ENCODE results near the gene SMCHD1.
"Not testable (repeated sequence)": the region's sequence is repeated elsewhere in the genome, so short reads cannot be mapped to it uniquely, and the experiment has no call there.

The SMCHD1 gene

DNA sequence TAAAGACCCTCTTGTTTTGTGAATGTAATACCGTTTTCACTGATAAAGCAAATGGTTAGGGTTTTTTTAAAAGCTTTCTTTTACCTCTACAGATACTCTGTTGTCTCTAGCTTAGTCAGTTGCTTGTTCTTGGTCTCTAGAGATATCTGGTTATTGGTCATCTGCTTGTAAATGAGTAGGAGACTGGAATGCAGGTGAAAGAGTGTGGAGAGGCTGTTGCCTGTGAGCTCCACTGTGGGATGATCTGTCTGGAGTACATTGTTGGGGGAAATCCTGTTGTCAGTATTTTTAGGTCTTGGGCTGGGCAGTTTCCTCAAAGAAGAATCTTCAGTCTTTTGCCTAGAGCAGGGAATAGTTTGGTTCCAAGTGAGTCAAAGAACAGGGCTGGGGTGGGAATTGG, 67.7 kb downstream of the SMCHD1 start:
- no peak for DNase-seq

- no peak for DNase-seq
These were observed 74.2 kb downstream of the SMCHD1 start for GRCh38 chr18:2729757-2730156.

- no peak for DNase-seq
These were observed 81.3 kb downstream of the SMCHD1 start for GRCh38 chr18:2736823-2737222.

DNA sequence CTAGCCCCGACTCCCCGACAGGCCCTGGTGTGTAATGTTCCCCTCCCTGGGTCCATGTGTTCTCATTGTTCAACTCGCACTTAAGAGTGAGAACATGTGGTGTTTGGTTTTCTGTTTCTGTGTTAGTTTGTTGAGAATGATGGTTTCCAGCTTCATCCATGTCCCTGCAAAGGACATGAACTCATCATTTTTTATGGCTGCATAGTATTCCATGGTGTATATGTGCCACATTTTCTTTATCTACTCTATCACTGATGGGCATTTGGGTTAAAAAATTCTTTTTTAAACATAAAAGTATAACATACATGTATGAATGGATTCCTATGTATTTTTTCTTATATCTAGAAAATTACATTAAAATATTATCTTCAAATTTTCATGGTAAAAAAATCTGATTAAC, 84.6 kb downstream of the SMCHD1 start:
- not testable (repeated sequence) for DNase-seq

DNA sequence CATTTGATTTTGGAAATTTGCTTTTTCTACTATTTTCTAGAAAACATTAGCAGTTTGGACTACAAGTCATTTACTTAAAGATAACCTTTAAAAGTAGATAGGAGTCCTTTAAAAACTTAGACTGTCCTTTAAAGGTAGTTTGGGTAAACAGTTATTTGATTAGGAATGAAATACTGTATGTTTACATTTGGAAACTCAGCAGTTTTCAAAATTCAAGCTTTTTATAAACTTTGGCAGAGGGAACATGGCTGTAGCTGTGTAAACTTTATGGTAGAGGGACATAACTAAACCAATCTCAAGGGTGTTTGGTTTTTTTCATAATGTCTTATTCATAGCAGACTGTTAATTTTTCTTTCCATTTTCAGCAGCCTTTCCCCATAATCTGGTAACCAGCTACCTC, 90.7 kb downstream of the SMCHD1 start:
- no peak for DNase-seq

- DNase-seq: no peak
These were observed 102.8 kb downstream of the SMCHD1 start for GRCh38 chr18:2758309-2758708.

GRCh38 chr18:2774669-2775068, 119.1 kb downstream of the SMCHD1 start:
- DNase-seq: no peak

DNA sequence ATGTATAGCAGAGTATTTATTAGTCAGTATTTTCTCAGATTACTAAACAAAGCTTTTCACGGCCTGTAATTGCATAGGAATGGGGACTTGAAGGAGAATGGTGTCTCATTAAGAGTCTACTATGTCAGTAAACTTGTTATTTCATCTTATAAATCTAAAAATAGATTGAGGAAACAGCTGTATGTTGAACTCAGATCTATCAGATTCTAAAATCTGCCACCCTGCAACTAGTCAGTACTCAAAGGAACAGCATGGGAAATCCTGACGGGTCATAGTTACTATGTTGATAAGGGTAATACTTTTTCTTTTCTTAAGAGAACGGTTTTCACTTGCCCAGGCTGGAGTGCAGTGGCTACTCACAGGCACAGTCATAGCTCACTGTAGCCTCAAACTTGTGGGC, 121.1 kb downstream of the SMCHD1 start:
- DNase-seq: no peak

DNA sequence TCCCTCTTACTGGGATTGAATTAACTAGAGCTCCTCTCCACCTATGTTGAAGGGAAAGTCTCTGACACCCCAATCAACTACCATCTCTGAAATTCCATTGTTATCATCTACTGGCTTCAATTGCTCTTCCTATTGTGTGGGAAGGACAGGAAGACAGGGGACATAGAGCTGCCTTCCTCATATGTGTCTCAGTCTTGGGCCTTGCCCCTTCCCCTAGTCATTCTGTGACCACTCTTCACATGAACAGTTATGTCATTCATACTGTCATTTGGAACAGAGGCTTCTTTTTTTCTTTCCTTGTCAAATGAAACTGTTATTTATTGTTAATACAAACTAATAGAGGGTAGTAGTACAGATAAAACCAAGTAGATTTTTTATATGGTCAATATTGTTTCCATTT, 121.7 kb downstream of the SMCHD1 start:
- DNase-seq: no peak

DNA sequence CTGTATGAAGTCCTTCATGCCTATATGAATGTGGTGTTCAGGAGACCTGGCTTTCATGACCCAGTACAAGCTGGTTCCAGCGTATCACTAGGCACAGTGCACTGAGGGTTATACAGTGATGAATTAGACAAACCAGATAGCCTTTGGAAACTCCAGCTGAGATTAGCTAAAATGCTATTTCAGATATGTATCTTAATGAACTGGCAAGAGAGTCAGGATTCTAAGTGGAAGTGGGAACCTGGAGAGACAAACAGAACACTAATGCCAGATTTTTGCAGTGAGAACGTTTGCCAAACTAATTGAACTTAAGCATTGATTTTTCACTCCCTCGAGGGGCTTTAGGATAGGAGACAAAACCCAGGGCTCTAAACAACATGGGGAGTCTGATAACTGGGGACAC, 125.2 kb downstream of the SMCHD1 start:
- DNase-seq: no peak

GRCh38 chr18:2787225-2787624, 131.7 kb downstream of the SMCHD1 start:
- no peak for DNase-seq

DNA sequence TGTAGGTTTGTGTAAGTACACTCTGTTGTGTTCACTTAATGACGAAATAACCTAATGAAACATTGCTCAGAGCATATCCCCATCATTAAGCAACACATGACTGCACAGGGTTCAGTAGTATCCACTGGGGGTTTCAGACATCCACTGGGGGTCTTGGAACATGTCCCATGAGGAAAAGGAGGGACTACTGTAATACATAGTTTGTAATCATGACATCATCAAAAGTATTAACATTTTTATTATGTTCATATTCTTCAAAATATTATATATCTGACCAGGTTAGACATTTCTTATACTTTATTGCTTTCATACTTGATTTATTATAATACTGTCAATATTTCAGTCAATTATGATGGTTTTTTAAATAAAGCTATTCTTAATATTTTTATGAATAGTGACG, 136.9 kb downstream of the SMCHD1 start:
- DNase-seq: no peak

GRCh38 chr18:2794159-2794558, 138.6 kb downstream of the SMCHD1 start:
- no peak for DNase-seq

DNA sequence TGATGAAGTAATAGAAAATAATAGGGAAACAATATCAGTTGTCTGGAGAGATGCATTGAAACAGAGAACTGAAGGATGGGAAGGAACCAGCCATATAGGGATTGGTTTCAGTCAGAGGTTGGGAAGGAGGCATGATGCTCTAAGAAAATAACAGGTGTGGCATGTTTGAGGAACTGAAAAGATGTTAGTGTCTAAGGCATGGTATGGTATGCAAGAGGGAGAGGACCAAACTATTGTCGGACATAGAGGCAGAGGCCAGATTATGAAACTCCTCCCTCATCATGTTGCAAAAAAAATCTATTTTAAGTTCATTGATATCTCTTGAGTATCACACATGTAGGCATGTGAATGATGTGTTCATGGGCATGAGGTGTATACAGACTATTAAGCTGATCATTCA, 142.4 kb downstream of the SMCHD1 start:
- no peak for DNase-seq

DNA sequence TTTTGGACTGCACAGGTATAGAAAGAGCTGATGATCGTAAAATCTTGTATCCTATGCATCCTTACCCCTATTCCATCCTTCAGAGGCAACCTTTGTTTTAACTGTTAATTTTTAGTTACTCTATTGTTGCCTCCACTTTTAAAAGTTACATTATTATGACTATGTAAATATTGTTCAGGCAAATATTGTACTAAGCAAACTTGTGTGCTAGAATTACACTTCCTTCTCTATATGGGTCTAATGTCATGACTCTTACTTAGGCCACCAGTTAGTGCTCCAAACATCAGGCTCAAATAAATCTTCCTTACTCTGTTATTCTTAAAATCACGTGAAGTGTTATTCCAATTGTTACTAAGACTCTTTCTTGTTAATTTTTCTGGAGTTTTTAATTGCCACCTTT, 143.8 kb downstream of the SMCHD1 start:
- no peak for DNase-seq

DNA sequence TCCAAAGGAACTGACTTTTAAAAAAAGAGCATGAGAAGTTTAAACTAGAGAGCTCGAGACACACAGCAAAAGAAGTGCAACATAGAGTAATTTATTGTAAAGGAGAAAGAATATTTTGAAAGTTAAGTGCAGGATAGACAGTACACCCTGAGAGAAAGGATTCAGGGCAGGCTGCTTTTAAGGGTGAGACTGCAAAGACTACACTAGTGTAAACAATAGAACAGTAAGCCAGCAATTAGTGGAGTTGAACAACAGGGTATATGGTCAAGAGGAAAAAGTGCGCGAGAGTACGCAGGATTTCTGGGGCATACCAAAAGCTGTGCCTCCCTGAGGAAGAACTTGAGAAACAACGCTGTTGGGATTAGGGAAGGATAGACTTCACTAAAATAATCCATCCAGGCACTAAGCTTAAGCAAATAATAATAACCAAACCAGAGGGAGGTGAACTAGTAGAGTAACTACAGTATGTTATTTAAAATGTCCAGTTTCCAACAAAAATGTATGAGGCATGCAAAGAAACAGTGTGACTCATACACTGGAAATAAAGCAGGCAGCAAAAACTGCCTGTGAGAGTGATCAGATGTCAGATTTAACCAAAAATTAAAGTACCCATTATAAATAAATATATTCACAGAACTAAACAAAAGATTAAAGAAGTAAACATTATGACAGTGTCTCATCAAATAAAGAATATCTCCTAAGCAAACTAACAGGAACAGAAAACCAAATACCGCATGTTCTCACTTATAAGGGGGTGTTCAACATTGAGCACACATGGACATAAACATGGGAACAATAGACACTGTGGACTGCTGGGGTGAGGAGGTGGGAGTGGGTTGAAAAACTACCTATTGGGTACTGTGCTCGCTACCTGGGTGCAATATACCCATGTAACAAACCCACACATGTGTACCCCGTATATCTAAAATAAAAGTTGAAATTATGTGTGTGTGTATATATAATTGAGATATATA, 150.7 kb downstream of the SMCHD1 start:
- no peak for DNase-seq

DNA sequence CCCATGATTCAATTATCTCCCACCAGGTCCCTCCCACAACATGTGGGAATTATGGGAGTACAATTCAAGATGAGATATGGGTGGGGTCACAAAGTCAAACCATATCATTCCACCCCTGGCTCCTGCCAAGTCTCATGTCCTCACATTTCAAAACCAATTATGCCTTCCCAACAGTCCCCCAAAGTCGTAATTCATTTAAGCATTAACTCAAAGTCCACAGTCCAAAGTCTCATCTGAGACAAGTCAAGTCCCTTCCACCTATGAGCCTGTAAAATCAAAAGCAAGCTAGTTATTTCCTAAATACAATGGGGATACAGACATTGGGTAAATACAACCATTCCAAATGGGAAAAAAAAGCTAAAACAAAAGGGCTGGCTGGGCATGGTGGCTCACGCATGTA, 153.1 kb downstream of the SMCHD1 start:
- not testable (repeated sequence) for DNase-seq

DNA sequence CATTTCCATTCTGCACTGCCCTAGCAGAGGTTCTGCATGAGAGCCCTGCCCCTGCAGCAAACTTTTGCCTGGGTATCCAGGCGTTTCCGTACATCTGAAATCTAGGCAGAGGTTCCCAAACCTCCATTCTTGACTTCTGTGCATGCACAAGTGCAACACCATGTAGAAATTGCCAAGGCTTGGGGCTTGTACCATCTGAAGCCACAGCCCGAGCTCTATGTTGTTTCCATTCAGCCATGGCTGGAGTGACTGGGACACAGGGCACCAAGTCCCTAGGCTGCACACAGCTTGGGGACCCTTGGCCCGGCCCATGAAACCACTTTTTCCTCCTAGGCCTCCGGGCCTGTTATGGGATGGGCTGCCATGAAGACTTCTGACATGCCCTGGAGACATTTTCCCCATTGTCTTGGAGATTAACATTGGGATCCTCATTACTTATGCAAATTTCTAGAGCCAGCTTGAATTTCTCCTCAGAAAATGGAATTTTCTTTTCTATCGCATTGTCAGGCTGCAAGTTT, 154.2 kb downstream of the SMCHD1 start:
- not testable (repeated sequence) for DNase-seq

GRCh38 chr18:2811416-2811815, 155.9 kb downstream of the SMCHD1 start:
- no peak for DNase-seq

DNA sequence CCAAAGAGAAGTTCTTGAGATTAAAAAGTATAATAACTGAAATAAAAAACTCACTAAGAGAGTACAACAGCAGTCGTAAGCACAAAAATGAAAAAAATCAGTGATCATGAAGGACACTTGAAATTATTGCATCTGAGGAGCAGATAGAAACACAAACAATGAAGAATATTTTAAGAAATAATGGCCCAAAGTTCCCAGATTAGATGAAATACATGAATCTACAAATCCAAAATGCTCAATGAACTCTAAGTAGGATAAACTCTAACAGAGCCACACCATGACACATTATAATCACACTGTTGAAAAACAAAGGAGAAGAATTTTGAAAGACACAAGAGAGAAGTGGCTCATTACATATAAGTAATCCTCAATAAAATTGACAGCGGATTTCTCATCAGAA, 159.4 kb downstream of the SMCHD1 start:
- no peak for DNase-seq

DNA sequence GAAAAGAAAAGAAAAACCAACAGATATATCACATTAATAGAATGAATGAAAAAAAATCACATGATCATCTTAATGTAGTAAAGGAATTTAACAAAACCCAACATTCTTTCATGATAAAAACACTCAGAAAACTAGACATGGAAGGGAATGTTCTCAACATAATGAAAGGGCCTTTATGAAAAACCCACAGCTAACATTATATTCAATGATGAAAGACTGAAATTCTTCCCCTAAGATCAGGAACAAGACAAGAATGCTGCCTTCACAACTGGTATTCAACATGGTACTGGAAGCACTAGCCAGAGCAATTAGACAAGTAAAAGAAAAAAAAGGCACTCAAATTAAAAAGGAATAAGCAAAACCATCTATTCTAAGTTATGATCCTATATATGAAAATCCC, 162.8 kb downstream of the SMCHD1 start:
- DNase-seq: no peak

DNA sequence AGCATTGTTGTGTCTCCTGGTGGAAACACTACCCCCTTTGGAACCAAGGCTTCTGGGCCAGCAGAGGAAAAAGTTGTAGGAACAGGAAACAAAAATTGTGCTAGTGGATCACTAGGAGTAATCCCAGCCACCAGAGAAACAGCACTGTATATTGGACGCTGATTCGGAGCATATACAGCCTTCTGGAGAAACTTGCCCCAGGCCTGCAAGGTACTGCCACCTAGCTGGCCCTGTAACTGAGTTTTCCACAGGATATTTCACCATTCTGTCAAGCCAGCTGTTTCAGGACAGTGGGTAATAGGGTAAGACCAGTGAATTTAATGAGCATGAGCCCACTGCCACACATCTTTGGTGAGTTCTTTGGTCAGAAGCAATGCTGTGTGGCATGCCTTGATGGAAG, 166.2 kb downstream of the SMCHD1 start:
- DNase-seq: no peak

GRCh38 chr18:2822213-2822921, 166.8 kb downstream of the SMCHD1 start:
- DNase-seq: no peak

GRCh38 chr18:2823202-2823601, 167.7 kb downstream of the SMCHD1 start:
- DNase-seq: no peak

Measured in activated CD4-positive, alpha-beta T cell treated with anti-CD3 and anti-CD28 coated beads, Interleukin-10, Interleukin-2, amounts not matched to agents 100 ng/mL and 50 ng/mL, durations not matched to agents 16 hours and 8 hours (primary cell).